Liver (tissue), 9 donors: Measurements from ENCODE around the gene MIR17HG. TPM values are rescaled to one million over a fixed set of nuclear protein-coding genes. Genes with fewer than 3 reads are reported as not detected.
"Not testable (repeated sequence)": the region's sequence is repeated elsewhere in the genome, so short reads cannot be mapped to it uniquely, and the experiment has no call there.

Source experiments
- DNase-seq: peaks from one replicate; pipeline ENCODE4 v3.0.0-alpha.2; 2017; ENCODE audit warnings: low spot score
- H3K27ac ChIP-seq, 2 donors: one replicate each; pipeline ENCODE4 v1.7.0; 2013; ENCODE audit warnings: inconsistent platforms in 2 of 2, low read length in 2 of 2, control low read depth in 1 of 2, low read depth in 1 of 2, mild to moderate bottlenecking in 1 of 2
- H3K27me3 ChIP-seq, 4 donors: one replicate each; pipeline versions ENCODE4 v1.6.1 to v1.7.0; 2013; ENCODE audit warnings: low read length in 3 of 4, inconsistent platforms in 1 of 4, mild to moderate bottlenecking in 1 of 4, moderate library complexity in 1 of 4; ENCODE audit not compliant: control insufficient read depth in 4 of 4, insufficient read depth in 4 of 4
- H3K36me3 ChIP-seq, 4 donors: one replicate each; pipeline versions ENCODE4 v1.6.1 to v1.7.0; 2013; ENCODE audit warnings: low read length in 3 of 4, mild to moderate bottlenecking in 3 of 4, low read depth in 1 of 4, moderate library complexity in 1 of 4; ENCODE audit not compliant: control insufficient read depth in 4 of 4, insufficient read depth in 3 of 4
- H3K4me1 ChIP-seq, 4 donors: one replicate each; pipeline versions ENCODE4 v1.6.1 to v1.7.0; 2013; ENCODE audit warnings: low read length in 3 of 4, mild to moderate bottlenecking in 3 of 4, moderate library complexity in 1 of 4; ENCODE audit not compliant: control insufficient read depth in 4 of 4, insufficient read depth in 4 of 4
- H3K4me3 ChIP-seq, 3 donors: one replicate each; pipeline versions ENCODE4 v1.6.1 to v1.7.0; 2013; ENCODE audit warnings: low read length in 3 of 3, control low read depth in 1 of 3, low read depth in 1 of 3, mild to moderate bottlenecking in 1 of 3
- H3K9ac ChIP-seq, 2 donors: one replicate each; pipeline ENCODE4 v1.7.0; 2013; ENCODE audit warnings: low read length in 2 of 2, mild to moderate bottlenecking in 2 of 2, moderate library complexity in 2 of 2, control low read depth in 1 of 2, low read depth in 1 of 2
- H3K9me3 ChIP-seq, 4 donors: one replicate each; pipeline versions ENCODE4 v1.6.1 to v1.7.0; 2013; ENCODE audit warnings: low read length in 3 of 4; ENCODE audit not compliant: control insufficient read depth in 4 of 4
- CTCF ChIP-seq: fragments of 150-350 bp; IDR thresholded peaks from 2 replicates; pipeline ENCODE4 v1.5.1; 2017; ENCODE audit warnings: improper control_type of control experiment, low read depth, low read length; ENCODE audit not compliant: missing input control
- EGR1 ChIP-seq, 2 donors: IDR thresholded peaks; 2 replicates each; pipeline ENCODE4 v1.6.1; 2016 to 2018; ENCODE audit warnings: antibody characterized with exemption in 2 of 2, low read depth in 2 of 2
- FOXA1 ChIP-seq: IDR thresholded peaks from 2 replicates; pipeline ENCODE4 v1.6.1; 2016; ENCODE audit warnings: antibody characterized with exemption
- FOXA2 ChIP-seq: IDR thresholded peaks from 2 replicates; pipeline ENCODE4 v1.6.1; 2016; ENCODE audit warnings: antibody characterized with exemption
- GABPA ChIP-seq, 2 donors: IDR thresholded peaks in 1 of 2; conservative IDR thresholded peaks in 1 of 2; 2 replicates each; pipeline ENCODE4 v1.6.1; 2016; ENCODE audit warnings: antibody characterized with exemption in 2 of 2, mild to moderate bottlenecking in 1 of 2, moderate library complexity in 1 of 2
- HNF4A ChIP-seq, 2 donors: conservative IDR thresholded peaks; 2 replicates each; pipeline ENCODE4 v1.6.1; 2016; ENCODE audit warnings: antibody characterized with exemption in 2 of 2, mild to moderate bottlenecking in 2 of 2
- HNF4G ChIP-seq: IDR thresholded peaks from 2 replicates; pipeline ENCODE4 v1.6.1; 2016; ENCODE audit warnings: antibody characterized with exemption
- JUND ChIP-seq, 2 donors: IDR thresholded peaks; 2 replicates each; pipeline ENCODE4 v1.6.1; 2016; ENCODE audit warnings: antibody characterized with exemption in 2 of 2
- MAX ChIP-seq: IDR thresholded peaks from 2 replicates; pipeline ENCODE4 v1.6.1; 2016; ENCODE audit warnings: antibody characterized with exemption
- NR2F2 ChIP-seq: IDR thresholded peaks from 2 replicates; pipeline ENCODE4 v1.6.1; 2016; ENCODE audit warnings: antibody characterized with exemption
- RAD21 ChIP-seq, 2 donors: IDR thresholded peaks; 2 replicates each; pipeline ENCODE4 v1.6.1; 2016; ENCODE audit warnings: antibody characterized with exemption in 2 of 2, mild to moderate bottlenecking in 2 of 2
- RXRA ChIP-seq, 2 donors: IDR thresholded peaks; 2 replicates each; pipeline ENCODE4 v1.6.1; 2017 to 2018; ENCODE audit warnings: antibody characterized with exemption in 2 of 2, mild to moderate bottlenecking in 1 of 2
- SP1 ChIP-seq: IDR thresholded peaks from 2 replicates; pipeline ENCODE4 v1.6.1; 2018; ENCODE audit warnings: antibody characterized with exemption, mild to moderate bottlenecking
- TAF1 ChIP-seq: conservative IDR thresholded peaks from 2 replicates; pipeline ENCODE4 v1.6.1; 2016; ENCODE audit warnings: antibody characterized with exemption, mild to moderate bottlenecking
- YY1 ChIP-seq: IDR thresholded peaks from 2 replicates; pipeline ENCODE4 v1.6.1; 2016; ENCODE audit warnings: antibody characterized with exemption, mild to moderate bottlenecking
- ZBTB33 ChIP-seq: IDR thresholded peaks from 2 replicates; pipeline ENCODE4 v1.6.1; 2016; ENCODE audit warnings: antibody characterized with exemption
- WGBS: extraction: QIAGEN DNeasy Blood & Tissue Kit; methylation state at CpG from one replicate; pipeline ENCODE4 v1.1.7; 2013; 5-methylcytosine and 5-hydroxymethylcytosine counted together
- polyA plus RNA-seq, 2 donors: library from polyadenylated mRNA; stranded (reverse) in 1 of 2; unstranded in 1 of 2; fragments of 200-250 nt in 1 of 2; fragments of >200 nt in 1 of 2; fragmentation: Nextera tagmentation in 1 of 2; extraction: Ambion mirVana in 1 of 2; gene quantifications; one replicate each; pipeline versions ENCODE4 v1.2.1 to v1.2.3, GENCODE V29; 2013 to 2015
- total RNA-seq, 2 donors: library from RNA; depleted of rRNA; stranded (reverse); fragments of >200 nt; gene quantifications; one replicate each; pipeline ENCODE4 v1.2.3, GENCODE V29; 2014
- TF ChIP-seq, protein P1 (sequence below): IDR thresholded peaks from 2 replicates; pipeline ENCODE4 v1.6.1; 2016; ENCODE audit warnings: antibody characterized with exemption, mild to moderate bottlenecking
- TF ChIP-seq, protein P2 (sequence below): IDR thresholded peaks from 2 replicates; pipeline ENCODE4 v1.6.1; 2016; ENCODE audit warnings: antibody characterized with exemption
- donor health status: healthy.
- donor health status: healthy.
- donor health status: healthy.
- donor health status: healthy.
- donor health status: healthy.

The MIR17HG gene
- total and polyA plus RNA-seq, 4 donors: 0.27 to 7.7 (median 4.4) TPM

DNA sequence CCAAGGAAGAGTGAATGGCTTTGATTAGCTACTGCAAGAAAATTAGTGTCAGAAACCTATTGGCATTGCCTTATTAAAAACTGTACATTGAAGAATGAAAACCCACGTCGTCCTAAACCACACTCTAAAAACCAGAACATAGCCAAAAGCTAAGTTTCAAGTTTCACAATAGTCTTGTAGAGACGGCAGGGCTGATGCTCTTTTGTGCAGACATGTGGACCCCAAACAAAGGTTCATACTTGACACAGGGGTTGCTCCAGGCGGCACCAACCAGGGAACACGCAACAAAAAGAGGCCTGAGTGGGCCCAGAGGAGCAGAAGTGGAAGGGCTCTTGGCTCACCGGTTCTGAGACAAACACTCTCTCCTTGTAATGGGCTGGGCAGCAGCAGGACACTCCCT, 28.6 kb upstream of the MIR17HG start (continued):
- TF ChIP-seq, protein P1, sequence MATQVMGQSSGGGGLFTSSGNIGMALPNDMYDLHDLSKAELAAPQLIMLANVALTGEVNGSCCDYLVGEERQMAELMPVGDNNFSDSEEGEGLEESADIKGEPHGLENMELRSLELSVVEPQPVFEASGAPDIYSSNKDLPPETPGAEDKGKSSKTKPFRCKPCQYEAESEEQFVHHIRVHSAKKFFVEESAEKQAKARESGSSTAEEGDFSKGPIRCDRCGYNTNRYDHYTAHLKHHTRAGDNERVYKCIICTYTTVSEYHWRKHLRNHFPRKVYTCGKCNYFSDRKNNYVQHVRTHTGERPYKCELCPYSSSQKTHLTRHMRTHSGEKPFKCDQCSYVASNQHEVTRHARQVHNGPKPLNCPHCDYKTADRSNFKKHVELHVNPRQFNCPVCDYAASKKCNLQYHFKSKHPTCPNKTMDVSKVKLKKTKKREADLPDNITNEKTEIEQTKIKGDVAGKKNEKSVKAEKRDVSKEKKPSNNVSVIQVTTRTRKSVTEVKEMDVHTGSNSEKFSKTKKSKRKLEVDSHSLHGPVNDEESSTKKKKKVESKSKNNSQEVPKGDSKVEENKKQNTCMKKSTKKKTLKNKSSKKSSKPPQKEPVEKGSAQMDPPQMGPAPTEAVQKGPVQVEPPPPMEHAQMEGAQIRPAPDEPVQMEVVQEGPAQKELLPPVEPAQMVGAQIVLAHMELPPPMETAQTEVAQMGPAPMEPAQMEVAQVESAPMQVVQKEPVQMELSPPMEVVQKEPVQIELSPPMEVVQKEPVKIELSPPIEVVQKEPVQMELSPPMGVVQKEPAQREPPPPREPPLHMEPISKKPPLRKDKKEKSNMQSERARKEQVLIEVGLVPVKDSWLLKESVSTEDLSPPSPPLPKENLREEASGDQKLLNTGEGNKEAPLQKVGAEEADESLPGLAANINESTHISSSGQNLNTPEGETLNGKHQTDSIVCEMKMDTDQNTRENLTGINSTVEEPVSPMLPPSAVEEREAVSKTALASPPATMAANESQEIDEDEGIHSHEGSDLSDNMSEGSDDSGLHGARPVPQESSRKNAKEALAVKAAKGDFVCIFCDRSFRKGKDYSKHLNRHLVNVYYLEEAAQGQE: no peak
- TF ChIP-seq YY1 (no peak), FOXA1 (no peak)

DNA sequence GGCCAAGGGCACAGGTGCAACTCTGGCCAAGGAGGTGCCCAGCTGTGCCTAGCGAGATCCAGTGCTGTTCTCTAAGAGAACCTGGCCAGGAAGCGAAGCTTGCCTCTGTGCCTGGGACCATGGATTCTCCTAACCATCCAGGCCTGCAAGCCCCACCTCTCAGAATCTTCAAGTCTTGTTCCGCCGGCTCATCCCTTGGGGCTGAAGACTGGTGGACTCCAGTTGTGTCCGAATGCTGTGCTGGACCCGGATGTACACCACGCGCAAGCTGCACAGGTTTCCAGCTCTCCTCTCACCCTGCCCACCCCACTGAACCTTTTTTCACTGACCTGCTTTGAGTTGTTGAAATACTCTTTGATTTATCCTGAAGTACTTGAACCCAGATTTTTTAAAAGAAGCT, 27.5 kb upstream of the MIR17HG start:
- Histone ChIP-seq H3K27ac (no peak overlapping the region), H3K27me3 (peaks cover 0 to 7% (median 2%) of the 10 kb centered on the region in 4 donors), H3K4me1 (no peaks in the 10 kb centered on the region), H3K4me3 (no peak overlapping the region), H3K36me3 (no peaks in the 10 kb centered on the region), H3K9me3 (no peaks in the 10 kb centered on the region), H3K9ac (no peak overlapping the region)
- no peak for DNase-seq
- TF ChIP-seq JUND (IDR thresholded peaks at IDR 0.05) (no peak), TAF1 (no peak), EGR1 (IDR thresholded peaks at IDR 0.05; ENCODE audit: low read depth in 2 of 2) (no peak), RAD21 (IDR thresholded peaks at IDR 0.05) (no peak), FOXA1 (no peak), SP1 (no peak), RXRA (IDR thresholded peaks at IDR 0.05) (no peak), CTCF (no peak), FOXA2 (no peak), HNF4A (conservative IDR thresholded peaks at IDR 0.05) (no peak), NR2F2 (no peak), ZBTB33 (no peak), MAX (no peak), HNF4G (no peak), YY1 (no peak), GABPA (IDR thresholded peaks at IDR 0.05 in 1 of 2, conservative IDR thresholded peaks at IDR 0.05 in 1 of 2) (no peak)
- TF ChIP-seq, protein P1: no peak
- TF ChIP-seq, protein P2, sequence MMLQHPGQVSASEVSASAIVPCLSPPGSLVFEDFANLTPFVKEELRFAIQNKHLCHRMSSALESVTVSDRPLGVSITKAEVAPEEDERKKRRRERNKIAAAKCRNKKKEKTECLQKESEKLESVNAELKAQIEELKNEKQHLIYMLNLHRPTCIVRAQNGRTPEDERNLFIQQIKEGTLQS: no peak
- 96% methylated on average over 8 of the region's 8 CpGs for WGBS

- H3K9ac ChIP-seq, H3K36me3 ChIP-seq, H3K27me3 ChIP-seq, H3K4me1 ChIP-seq, H3K27ac ChIP-seq, DNase-seq, H3K4me3 ChIP-seq, H3K9me3 ChIP-seq: not testable (repeated sequence)
- WGBS: 48% methylated on average over 1 of the region's 1 CpG
These were observed 26.5 kb upstream of the MIR17HG start for GRCh38 chr13:91320990-91321389.
